Right lobe of liver (tissue), 4 donors: ENCODE results near the gene CACNA2D3.

Experiments
- CTCF ChIP-seq, 4 donors: fragments of 200-600 bp in 3 of 4; fragments of 450-650 bp in 1 of 4; IDR thresholded peaks; one replicate each; pipeline versions ENCODE4 v1.5.1 to v1.8.0; 2016 to 2022; ENCODE audit warnings: antibody characterized with exemption in 4 of 4, mild to moderate bottlenecking in 2 of 4
- POLR2A ChIP-seq: fragments of 450-650 bp; IDR thresholded peaks from one replicate; pipeline ENCODE4 v1.6.1; 2017; ENCODE audit warnings: antibody characterized with exemption, mild to moderate bottlenecking
- donor health status: DM: no; HTN: no; CAD: no.
- donor health status: DM: no; HTN: no; CAD: no.
- donor health status: DM: no; HTN: yes; CAD: no.

DNA sequence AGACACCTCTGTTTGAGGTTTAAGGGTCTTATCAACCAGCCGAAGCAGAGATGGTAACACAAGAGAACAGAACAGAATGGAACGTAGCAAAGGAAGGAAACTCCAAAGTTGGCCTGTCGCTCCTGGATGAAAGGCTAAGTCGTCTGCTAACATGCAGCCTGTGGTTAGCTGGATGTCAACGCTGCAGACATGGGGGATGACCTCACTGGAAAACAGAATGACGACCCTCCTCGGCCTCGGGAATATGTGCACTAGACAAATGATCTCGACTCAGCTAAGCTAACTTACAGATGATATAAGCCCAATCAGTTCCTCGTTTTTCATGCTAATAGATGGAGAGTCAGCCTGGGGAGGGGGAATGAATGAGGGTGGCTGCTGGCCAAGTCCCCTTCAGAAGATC, 983.3 kb downstream of the CACNA2D3 start:
- TF ChIP-seq CTCF (IDR thresholded peaks at IDR 0.05) (no peak), POLR2A (no peak)
